Endothelial cell (in vitro differentiated cells): ENCODE data around the gene ANKS3. TPM values are rescaled to one million over a fixed set of nuclear protein-coding genes. Genes with fewer than 3 reads are reported as not detected.

ENCODE experiments used
- DNase-seq: peaks from one replicate; pipeline ENCODE4 v3.0.0; 2021; ENCODE audit warnings: low spot score
- H3K27ac Mint-ChIP-seq: one replicate; pipeline ENCODE4 v1.8.0; 2021; ENCODE audit warnings: mixed read lengths, inconsistent platforms; ENCODE audit not compliant: unreplicated experiment
- H3K27me3 Mint-ChIP-seq: one replicate; pipeline ENCODE4 v1.8.0; 2021; ENCODE audit warnings: mild to moderate bottlenecking, moderate library complexity, mixed read lengths, inconsistent platforms; ENCODE audit not compliant: unreplicated experiment
- H3K36me3 Mint-ChIP-seq: one replicate; pipeline ENCODE4 v1.8.0; 2021; ENCODE audit warnings: mild to moderate bottlenecking, low read depth, mixed read lengths, inconsistent platforms; ENCODE audit not compliant: unreplicated experiment
- H3K4me1 Mint-ChIP-seq: one replicate; pipeline ENCODE4 v1.8.0; 2021; ENCODE audit warnings: mild to moderate bottlenecking, mixed read lengths, inconsistent platforms; ENCODE audit not compliant: unreplicated experiment
- H3K4me3 Mint-ChIP-seq: one replicate; pipeline ENCODE4 v1.8.0; 2021; ENCODE audit warnings: mild to moderate bottlenecking, mixed read lengths, inconsistent platforms; ENCODE audit not compliant: unreplicated experiment
- H3K9me3 Mint-ChIP-seq: one replicate; pipeline ENCODE4 v1.8.0; 2021; ENCODE audit warnings: mixed read lengths, inconsistent platforms; ENCODE audit not compliant: unreplicated experiment
- CTCF ChIP-seq: fragments of 200-600 bp; sonication (generic); IDR thresholded peaks from one replicate; pipeline ENCODE4 v1.5.0; 2021; ENCODE audit warnings: antibody characterized with exemption; ENCODE audit not compliant: unreplicated experiment
- total RNA-seq: library from RNA; stranded (reverse); fragmentation: NEBNext Ultra II Directional; extraction: Animal tissue kit (Norgen Biotek cat#: 25700); gene quantifications from one replicate; pipeline ENCODE4 v1.2.1, GENCODE V29; 2021; ENCODE audit not compliant: unreplicated experiment

Gene ANKS3
- total RNA-seq, 1 donor from 2014 or later: 15.6 TPM

GRCh38 chr16:4713663-4714501 is 20.2 kb downstream of the ANKS3 start:
- Mint-ChIP-seq H3K4me1 (peaks cover 3% of the 10 kb centered on the region), H3K27me3 (no peaks in the 10 kb centered on the region), H3K36me3 (peaks cover 8% of the 10 kb centered on the region), H3K4me3 (no peak overlapping the region), H3K27ac (no peak overlapping the region), H3K9me3 (no peaks in the 10 kb centered on the region)
- no peak for TF ChIP-seq CTCF
- no peak for DNase-seq

GRCh38 chr16:4709481-4709880 is 24.6 kb downstream of the ANKS3 start:
- peaks cover 20% of the 10 kb centered on the region for H3K36me3 Mint-ChIP-seq
- no peak for DNase-seq
- H3K4me3 Mint-ChIP-seq: no peak overlapping the region
- H3K27me3 Mint-ChIP-seq: no peaks in the 10 kb centered on the region
- TF ChIP-seq CTCF: no peak
- no peaks in the 10 kb centered on the region for H3K9me3 Mint-ChIP-seq
- no peak overlapping the region for H3K27ac Mint-ChIP-seq
- no peaks in the 10 kb centered on the region for H3K4me1 Mint-ChIP-seq

GRCh38 chr16:4706871-4707270 is 27.2 kb downstream of the ANKS3 start:
- Mint-ChIP-seq H3K4me1 (no peaks in the 10 kb centered on the region), H3K27me3 (no peaks in the 10 kb centered on the region), H3K4me3 (peak overlapping the region; percentile 34), H3K9me3 (no peaks in the 10 kb centered on the region), H3K36me3 (peaks cover 23% of the 10 kb centered on the region), H3K27ac (no peak overlapping the region)
- TF ChIP-seq CTCF: no peak
- DNase-seq: no peak

- Mint-ChIP-seq H3K4me3 (no peak overlapping the region), H3K27me3 (no peaks in the 10 kb centered on the region), H3K36me3 (peaks cover 23% of the 10 kb centered on the region), H3K27ac (no peak overlapping the region), H3K9me3 (no peaks in the 10 kb centered on the region), H3K4me1 (no peaks in the 10 kb centered on the region)
- DNase-seq: no peak
- no peak for TF ChIP-seq CTCF
Observed at GRCh38 chr16:4704913-4705312, 29.2 kb downstream of the ANKS3 start.

- Mint-ChIP-seq H3K4me3 (no peak overlapping the region), H3K9me3 (no peaks in the 10 kb centered on the region), H3K27me3 (peaks cover 3% of the 10 kb centered on the region), H3K36me3 (peaks cover 26% of the 10 kb centered on the region), H3K27ac (no peak overlapping the region), H3K4me1 (no peaks in the 10 kb centered on the region)
- TF ChIP-seq CTCF: no peak
- DNase-seq: no peak
Observed at GRCh38 chr16:4704491-4704890, 29.6 kb downstream of the ANKS3 start.
